GM20000 (cell line): ENCODE results near the gene LCN1.

Experiments
- DNase-seq: peaks from one replicate; pipeline ENCODE4 v3.0.0; 2012; ENCODE audit warnings: low spot score
- CTCF ChIP-seq: IDR thresholded peaks from 2 replicates; pipeline ENCODE4 v1.5.1; 2012; ENCODE audit warnings: mild to moderate bottlenecking, control low read depth; ENCODE audit errors: extremely low read depth, missing control alignments

The LCN1 gene

GRCh38 chr9:135551031-135551430, 29.8 kb downstream of the LCN1 start:
- no peak for DNase-seq
- no peak for TF ChIP-seq CTCF

DNA sequence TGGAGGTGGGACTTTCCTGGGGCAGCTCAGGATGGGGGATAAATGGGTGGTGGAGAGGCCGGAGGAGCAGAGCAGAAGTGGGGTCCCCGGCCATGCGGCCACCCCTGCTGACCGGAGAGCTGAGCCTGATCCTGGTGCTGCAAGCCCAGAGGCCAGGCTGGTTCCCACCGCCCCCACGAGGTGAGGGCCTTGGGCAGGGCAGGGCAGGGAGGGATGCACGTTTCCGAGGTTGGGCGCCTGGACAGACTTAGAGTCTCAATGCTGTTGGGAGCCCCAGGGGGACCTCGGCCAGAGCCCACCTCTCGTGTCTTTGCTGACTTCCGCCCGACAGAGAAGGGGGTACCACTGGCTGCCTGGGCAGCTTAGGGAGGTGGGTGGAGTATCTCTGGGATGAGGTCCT, 30.2 kb downstream of the LCN1 start:
- no peak for TF ChIP-seq CTCF
- DNase-seq = no peak

DNA sequence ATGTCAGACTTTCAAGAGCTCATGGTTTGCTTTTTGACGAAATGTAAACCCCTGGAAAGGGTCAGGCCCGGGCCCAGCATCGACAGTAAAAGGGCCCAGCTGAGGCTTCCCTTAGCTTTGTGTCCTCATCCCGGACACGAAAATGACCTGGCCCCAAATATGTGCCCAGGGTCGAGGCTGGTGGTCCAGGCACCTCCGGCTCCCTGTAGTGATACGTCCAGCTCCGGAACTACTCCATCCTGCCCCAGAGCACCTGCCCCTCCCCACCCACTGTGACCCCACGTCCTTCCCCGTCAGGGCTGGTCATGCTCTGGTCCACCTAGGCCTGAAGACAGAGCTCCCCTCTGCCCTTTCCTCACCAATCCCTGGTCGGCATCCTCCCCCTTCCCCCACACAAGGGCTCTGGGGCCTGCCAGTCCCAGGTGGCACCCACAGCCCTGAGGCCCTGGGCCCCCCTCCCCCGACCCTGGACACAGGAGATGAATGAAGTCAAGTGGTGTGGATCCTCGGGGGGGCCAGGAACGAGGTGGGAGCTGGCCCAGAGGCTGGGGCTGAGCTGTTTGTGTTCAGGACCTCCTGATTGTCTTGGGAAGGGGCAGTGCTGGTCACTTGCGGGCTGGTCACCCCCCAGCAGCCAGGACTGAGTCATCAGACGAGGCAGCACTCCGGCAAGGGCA, 30.9 kb downstream of the LCN1 start:
- no peak for DNase-seq

GRCh38 chr9:135552698-135553171, 31.5 kb downstream of the LCN1 start:
- DNase-seq = no peak
- TF ChIP-seq CTCF = no peak

More for the DNA sequence above, 30.9 kb downstream of the LCN1 start:
- no peak for TF ChIP-seq CTCF

- DNase-seq = no peak
- no peak for TF ChIP-seq CTCF
Observed at GRCh38 chr9:135554718-135555117, 33.5 kb downstream of the LCN1 start.

DNA sequence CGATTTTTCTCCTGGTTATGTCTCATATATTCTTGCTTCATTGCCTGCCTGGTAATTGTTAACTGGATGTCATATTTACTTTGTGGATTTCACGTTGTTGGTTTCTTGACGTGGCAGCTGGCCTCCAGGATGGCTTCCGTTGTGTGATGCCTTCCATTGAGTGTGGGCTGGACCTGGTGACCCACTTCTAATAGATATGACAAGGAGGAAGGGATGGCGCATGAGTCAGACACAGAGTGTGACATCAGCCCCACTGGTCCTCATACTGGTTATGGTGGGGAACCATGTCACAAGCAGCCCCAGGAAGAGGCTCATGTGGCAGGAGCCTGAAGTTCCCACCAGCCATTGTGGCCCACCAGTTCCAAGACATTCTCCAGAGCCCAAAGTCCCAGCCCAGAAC, 34.0 kb downstream of the LCN1 start:
- no peak for TF ChIP-seq CTCF
- DNase-seq = no peak

DNA sequence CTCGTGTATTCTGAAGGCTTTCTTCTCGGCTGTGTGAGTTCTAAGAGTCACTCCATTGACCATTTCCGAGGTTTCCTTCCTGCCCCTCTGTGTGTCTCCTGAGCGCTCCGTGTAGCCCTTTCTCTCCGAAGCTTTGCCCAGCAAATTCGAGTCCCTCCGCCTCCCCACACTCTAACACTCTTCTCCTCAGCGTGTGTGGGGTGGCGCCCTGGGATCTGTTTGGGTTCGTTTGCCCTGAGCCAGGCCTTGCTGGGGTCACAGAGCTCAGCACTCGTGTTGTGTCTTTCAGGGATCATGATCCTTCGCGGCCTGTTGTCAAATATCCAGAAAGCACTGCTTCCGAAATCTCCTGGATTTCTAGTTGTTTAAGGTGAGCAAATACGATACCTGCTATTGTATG, 34.7 kb downstream of the LCN1 start:
- DNase-seq = no peak
- no peak for TF ChIP-seq CTCF
